Stimulated activated CD4-positive, alpha-beta T cell treated with anti-CD3 and anti-CD28 coated beads, Interleukin-4, amount 100 ng/mL, for 48 hours (primary cell): Measurements from ENCODE around the gene SCML2.
"Not testable (repeated sequence)": the region's sequence is repeated elsewhere in the genome, so short reads cannot be mapped to it uniquely, and the experiment has no call there.

Experiments
- DNase-seq, 2 donors: peaks; one replicate each; pipeline ENCODE4 v3.0.0-alpha.2; 2020; ENCODE audit warnings: low read depth in 2 of 2

The SCML2 gene

GRCh38 chrX:18271725-18272124 is 82.8 kb downstream of the SCML2 start:
- no peak for DNase-seq

DNA sequence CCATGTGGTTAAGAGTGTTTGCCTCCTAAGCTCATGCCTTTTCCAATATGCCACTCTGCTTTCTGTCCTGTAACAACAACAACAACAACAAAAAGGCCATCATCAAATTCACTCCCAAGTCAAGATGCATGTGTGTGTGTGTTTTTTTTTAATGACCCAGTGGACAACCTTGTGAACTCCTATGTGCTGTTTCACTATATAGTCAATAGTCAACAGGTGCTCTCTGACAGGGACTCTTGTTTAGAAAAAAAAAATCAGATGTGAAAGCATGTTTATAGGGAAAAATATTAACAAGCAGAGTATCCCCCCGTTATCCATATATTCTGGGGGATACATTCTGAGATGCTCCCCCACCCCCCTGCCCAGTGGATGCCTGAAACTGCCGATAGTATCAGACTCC is 83.2 kb downstream of the SCML2 start:
- no peak for DNase-seq

GRCh38 chrX:18255059-18255458 is 99.4 kb downstream of the SCML2 start:
- no peak for DNase-seq

- DNase-seq = no peak
Measured at GRCh38 chrX:18252644-18253359, 101.7 kb downstream of the SCML2 start.

- not testable (repeated sequence) for DNase-seq
Measured at GRCh38 chrX:18229646-18230045, 124.8 kb downstream of the SCML2 start.

DNA sequence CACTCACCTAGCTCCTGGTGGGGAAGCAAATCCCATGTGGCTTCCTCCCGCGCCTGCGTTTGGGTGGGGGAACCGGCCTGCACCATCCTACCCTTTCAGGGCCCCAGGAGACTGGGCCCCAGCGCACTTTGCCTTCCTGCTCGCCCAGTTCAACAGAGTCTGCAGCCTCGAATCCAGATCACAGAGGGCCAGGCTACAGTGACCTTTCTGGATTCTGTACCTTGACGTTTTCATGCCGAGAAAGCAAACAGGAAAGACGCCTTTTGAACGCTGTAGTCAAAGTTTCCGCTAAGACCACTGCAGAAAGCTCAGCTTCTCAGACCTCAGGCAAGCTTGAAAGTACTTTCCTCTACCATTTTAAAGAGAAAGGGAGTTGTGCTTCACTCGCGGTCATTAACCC is 126.4 kb downstream of the SCML2 start:
- no peak for DNase-seq

GRCh38 chrX:18227458-18227857 is 127.0 kb downstream of the SCML2 start:
- DNase-seq = no peak

- DNase-seq = no peak
Measured at GRCh38 chrX:18220786-18221185, 133.7 kb downstream of the SCML2 start, which contains the start of gene BEND2. BEND2 (minus strand) TSS chrX:18220886; CDS start chrX:18220750, 136 bp downstream.

DNA sequence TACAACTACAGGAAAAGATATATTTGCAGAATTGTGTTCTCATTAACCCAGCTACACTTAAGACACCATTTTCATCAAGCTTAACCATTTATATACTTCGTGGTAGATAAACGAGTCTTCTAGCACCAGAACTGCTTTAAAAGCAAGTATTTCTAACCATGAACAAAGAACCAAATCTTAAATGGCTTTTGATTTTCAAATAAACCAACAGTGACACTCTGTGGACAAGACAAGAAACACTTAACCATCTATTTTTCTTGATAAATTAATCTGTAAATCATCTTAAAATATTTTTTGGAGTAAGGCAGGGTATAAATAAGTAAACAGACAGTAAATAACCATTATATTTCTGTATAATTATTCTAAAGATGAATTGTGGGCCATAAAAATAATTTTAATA is 144.0 kb downstream of the SCML2 start:
- no peak for DNase-seq

- DNase-seq = no peak
Measured at GRCh38 chrX:18206657-18207056, 147.8 kb downstream of the SCML2 start.

GRCh38 chrX:18203631-18204030 is 150.9 kb downstream of the SCML2 start:
- DNase-seq = no peak

DNA sequence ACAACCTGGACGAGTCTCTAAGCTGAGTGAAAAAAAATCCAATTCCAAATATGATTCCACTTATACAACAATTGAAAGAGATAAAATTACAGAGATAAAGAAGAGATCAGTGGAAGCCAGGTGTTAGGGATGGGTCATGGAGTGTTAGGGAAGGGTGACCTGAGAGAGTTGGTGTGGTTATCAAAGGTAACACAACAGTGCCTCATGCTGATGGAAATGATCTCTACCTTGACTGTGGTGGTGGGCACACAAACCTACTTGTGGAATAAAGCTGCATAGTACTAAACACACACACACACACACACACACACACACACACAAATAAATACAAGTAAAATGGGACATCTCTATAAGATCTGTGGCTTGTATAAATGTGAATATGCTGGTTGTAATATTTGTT is 159.8 kb downstream of the SCML2 start:
- DNase-seq = no peak
